RPMI7951 (cell line): ENCODE data around the gene DIO3. TPM values are rescaled to one million over a fixed set of nuclear protein-coding genes. Genes with fewer than 3 reads are reported as not detected.
"Not testable (repeated sequence)": the region's sequence is repeated elsewhere in the genome, so short reads cannot be mapped to it uniquely, and the experiment has no call there.

ENCODE experiments used
- DNase-seq: peaks from one replicate; pipeline ENCODE4 v3.0.0-alpha.2; 2012; ENCODE audit warnings: low read depth
- total RNA-seq: library from RNA; depleted of rRNA; stranded (reverse); fragments of >200 nt; shearing (Covaris generic); gene quantifications from 2 replicates; pipeline ENCODE4 v1.2.3, GENCODE V29; 2014

Gene DIO3
- total RNA-seq, 1 experiment from 2014 or later: not detected

DNA sequence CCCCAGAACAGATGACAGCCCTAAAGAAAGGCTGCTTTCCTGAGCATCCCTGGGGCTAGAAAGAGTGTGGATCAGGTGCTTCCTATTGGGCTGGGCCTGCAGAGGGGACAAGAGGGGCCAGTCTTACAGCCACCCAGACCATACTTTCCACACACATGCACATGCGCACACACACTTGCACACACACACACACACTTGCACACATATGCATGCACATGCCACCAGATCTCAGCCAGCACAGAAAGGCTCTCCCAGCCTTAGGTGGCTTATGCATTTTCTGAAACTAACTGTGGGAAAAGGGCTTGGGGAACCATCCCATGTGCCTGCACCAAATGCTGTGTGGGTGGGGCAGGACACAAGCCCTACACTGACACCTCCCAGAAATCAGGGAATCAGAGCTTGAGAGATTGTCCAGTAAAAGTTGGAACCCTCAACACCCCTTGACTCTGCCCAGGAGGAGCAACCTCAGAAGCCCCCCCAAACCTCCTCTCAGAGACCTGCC, 2.5 kb upstream of the DIO3 start:
- no peak for DNase-seq

DNA sequence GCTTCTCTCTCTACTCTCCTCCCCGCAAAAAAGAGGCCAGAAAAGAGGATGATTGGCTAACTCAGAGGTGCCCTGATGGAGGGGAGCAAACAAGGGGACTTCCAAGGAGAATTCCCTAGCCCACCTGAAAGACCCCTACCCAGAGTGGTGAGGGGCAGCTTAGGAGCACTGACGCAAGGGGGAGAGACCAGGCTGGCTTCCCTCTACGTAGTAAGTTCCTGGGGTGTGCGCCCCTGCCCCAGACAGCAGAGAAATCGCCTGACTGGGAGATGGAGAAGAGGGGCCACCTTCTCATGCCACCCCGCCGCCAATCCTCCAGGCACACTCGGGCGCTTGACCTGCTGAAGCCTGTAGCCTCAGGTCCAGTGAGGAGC, 2.1 kb upstream of the DIO3 start:
- no peak for DNase-seq

DNA sequence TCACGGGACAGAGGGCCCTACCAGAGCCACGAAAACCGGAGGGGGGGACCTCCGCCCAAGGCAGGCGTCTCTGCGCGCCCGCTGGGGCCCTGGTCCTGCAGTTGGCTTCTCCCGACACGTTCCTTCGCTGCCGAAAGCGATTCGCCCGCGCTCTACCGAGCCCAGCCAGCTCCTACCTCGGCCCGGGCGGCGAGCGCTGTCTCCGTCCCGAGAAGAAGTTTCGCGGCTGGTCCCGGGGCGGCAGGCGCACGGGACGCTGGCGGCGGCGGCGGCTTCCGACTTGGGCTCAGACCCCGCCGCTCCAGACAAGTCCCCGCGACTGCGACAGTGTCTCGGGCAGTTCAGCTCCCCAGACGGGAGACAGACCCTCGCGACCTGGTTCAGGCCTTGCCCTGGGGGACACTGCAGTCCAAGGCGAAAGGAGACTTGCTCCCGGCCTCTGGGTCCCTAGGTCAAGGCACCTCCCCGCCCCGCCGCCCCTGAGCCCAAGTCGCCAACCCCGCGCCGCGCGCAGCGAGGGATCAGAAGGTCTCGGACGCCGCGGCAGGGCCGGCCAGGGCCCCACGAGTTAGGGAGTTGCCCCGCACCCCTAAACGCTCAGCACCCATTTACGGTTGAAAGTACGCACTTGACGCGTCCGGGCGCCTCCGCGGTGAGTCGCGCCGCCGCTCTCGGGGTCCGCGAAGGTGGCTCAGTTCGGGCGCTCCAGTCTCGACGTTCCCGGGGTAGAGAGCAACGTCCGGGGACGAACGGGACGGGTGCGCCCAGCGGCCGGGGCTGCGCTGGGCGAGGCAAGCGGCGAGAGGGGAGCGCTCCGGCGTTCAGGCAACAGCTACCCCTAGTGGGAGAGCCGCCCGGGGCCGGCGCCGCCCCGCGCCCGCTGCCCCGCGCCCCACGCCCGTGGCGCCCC, 1.4 kb upstream of the DIO3 start:
- DNase-seq: no peak

- DNase-seq: no peak
Measured at GRCh38 chr14:101560534-101561113, 671 bp upstream of the DIO3 start.

DNA sequence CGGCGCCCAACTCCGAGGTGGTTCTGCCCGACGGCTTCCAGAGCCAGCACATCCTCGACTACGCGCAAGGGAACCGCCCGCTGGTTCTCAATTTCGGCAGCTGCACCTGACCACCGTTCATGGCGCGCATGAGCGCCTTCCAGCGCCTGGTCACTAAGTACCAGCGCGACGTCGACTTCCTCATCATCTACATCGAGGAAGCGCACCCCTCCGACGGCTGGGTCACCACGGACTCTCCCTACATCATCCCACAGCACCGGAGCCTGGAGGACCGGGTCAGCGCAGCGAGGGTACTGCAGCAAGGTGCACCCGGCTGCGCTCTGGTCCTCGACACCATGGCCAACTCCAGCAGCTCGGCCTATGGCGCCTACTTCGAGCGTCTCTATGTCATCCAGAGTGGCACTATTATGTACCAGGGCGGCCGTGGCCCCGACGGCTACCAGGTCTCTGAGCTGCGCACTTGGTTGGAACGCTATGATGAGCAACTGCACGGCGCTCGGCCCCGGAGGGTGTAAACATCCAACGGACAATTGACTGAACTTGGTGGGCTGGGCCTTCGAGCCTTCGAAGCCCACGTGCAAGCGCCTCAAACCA, 699 bp downstream of the DIO3 start:
- DNase-seq: no peak

DNA sequence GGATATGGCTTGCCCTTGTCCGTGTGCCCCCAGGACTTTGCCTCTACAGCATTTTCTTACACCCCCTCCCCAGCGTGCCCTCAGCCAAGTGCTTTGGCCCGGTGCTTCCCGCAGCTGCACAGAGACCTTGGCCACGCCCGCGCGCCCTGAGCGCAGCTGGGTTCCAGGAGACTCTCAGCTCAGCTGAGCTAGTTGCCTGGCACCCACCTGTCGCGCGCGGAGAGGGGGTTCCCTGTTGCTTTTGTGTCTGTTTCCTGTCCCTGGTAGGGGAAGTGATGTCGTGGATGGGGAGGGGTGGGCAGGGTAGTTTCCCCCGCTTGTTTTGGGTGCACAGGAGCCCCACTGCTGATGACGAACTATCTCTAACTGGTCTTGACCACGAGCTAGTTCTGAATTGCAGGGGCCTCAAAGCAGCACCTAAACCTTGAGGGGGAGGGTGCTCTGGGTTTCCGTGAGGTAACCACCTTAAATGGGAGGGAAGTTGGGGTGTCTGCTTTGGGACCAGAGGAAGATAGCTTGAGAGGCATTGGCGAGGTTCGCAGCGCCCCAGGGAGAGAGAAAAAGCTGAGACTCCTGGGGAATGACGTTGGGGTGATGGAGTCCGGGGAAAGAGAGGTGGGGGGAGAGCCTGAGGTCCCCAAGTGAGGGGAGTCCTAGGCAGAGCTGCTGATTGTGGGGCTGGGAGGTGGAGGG, 1.5 kb downstream of the DIO3 start:
- no peak for DNase-seq

DNA sequence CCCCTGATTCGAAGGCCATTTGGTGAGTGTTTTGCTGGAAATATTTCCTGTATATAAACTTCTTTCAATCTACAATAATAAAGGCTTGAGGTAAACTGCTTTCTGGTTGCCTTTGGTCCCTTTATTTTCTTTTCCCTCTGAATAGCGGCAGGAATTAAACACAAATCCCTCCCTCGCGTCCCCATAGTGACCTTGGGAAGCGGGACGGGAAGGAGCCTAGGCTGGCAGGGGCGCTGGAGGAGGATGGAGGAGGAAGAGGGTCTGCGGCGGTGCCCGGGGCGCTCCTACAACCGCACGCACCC, 2.0 kb downstream of the DIO3 start:
- DNase-seq: no peak

GRCh38 chr14:101563654-101564443, 2.6 kb downstream of the DIO3 start:
- DNase-seq: no peak

GRCh38 chr14:101564444-101564776, 3.1 kb downstream of the DIO3 start:
- no peak for DNase-seq

- no peak for DNase-seq
Measured at GRCh38 chr14:101564819-101565698, 3.8 kb downstream of the DIO3 start.

DNA sequence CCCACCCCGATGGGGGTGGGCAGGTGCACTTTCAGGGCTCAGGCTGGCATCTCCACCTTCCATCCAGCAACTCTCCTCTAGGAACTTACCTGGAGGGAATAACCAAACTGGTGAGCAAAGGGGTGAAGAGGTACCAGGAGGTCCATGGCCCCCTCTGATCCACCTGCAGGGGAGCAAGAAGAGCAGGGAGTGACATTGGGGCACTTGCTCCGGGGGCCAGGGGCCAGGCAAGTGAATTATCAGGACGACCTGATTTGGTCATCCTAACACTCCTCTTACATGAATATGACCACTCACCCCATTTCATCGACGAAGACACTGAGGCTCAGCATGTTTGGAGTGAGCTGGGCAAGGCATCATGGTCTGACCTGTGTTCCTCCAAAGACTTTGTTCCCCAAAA, 6.0 kb downstream of the DIO3 start:
- no peak for DNase-seq

- no peak for DNase-seq
Measured at GRCh38 chr14:101571004-101571403, 9.7 kb downstream of the DIO3 start.

- DNase-seq: not testable (repeated sequence)
Measured at GRCh38 chr14:101572526-101572925, 11.2 kb downstream of the DIO3 start.

DNA sequence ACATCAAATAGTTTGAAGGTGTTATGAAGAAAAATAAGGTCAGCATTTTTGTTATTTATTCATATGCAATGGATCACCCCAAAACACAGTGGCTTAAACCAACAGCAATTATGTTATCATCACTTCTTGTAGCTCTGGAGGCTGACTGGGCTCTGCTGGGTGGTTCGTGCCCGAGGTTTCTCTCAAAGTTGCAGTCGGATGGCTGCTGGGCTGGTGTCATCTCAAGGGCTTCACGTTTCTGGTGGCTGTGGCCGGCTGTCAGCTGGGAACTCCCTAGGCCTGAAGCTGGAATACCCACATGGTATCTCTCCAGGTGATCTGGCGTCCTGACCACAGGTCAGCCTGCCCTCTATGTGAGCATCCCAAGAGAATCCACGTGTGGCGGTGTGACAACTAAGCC, 12.0 kb downstream of the DIO3 start:
- no peak for DNase-seq

DNA sequence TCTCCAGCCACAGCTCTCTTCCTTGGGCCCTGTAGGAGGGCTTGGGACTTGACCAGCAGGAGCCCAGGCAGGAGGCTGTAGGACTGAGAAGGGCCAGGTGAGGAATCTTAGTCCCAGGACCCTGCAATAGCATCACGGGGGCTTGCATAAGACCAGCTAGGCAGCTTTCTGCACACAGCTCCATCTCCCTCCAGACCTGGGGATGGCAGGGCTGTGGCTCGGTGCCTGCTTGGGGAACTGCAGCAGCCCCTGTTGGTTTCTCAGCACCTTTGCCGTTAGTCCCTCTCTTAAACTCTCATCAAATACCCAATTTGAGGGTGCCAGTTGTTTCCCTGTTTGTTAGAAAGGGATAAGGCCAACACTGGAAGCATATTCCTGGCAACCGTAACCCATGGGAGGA, 14.3 kb downstream of the DIO3 start:
- DNase-seq: no peak

DNA sequence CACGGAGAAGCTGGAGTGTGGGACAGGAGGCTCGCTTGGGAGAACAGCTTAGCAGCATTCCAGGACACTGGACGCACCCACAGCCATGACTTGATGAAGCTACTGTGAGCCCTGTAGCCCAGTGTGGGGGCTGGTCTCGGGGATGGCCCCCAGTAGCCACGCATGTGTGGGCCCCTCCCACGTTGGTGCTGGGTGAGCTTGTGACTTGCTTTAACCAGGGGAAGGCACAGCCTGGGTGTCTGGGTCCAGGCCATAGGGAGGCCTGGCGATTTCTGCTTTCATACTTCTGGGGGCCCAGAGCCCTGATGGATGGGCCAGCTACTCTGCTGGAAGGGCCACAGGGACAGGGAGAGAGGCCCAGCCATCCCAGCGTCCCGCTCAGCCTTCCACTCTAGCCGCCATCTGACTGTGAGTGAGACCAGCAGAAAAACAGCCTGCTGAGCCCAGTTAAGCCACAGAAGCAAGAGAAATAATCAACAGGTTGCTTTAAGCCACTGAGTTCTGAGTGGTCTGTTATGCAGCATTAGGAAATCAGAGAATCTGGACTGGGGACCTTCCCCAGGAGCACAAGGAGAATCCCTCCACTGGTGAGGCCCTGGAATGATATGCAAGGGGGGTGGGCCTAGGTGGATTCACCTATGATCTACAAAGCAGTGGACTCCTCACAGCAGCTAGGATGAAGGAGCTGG, 16.1 kb downstream of the DIO3 start:
- no peak for DNase-seq

GRCh38 chr14:101578489-101578888, 17.2 kb downstream of the DIO3 start:
- DNase-seq: no peak

DNA sequence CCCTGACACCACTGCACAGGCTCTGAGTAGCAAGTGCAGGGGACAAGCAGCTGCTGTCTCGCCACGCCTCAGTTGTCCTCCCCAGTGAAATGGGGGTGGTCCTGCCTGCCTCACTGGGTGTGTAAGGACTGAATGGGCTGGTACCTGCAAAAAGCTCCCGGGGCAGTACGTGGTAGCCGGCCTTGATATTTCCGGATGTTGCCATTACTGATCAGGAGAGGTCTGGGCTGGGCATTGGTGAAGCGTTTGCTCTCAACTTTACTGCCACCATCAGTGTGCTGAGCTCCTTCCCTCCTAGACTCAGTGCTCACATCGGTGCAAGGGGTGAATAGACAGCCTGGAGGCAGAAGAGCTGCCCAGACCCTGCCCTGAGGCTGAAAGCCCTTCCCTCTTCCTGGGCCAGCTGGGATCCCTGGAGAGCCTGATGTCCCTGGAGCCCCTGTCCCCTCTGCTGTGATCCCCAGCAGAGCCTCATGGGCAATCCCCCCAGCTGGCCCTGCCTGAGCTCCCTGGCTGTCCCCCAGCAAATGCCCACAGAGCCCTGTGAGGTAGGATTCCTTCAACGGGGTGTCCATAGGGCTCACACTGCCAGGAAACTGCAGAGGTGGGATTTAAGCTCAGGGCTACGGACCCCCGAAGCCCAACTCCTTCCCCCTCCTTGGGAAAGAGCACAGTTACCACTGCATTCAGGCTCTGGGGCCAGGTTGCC, 18.2 kb downstream of the DIO3 start:
- DNase-seq: no peak

DNA sequence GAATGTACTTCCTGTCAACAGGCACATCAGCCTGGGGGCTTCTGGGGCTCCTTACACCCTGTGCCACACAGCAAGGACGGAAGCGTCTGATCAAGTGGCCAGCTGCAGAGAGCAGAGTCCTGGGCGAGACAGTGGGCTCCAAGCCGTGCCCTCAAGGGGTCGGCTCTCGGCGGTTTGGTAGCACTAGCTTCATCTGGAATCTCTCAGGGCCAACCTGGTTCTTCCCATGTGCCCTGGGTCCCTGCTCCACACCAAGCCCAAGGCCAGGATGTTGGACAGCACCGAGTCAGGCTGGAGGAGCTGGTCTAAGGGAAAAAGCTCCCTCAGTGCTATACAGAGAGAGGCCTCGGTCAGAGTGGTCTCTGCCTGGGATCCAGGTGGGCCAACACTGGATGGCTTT, 20.5 kb downstream of the DIO3 start:
- DNase-seq: no peak

DNA sequence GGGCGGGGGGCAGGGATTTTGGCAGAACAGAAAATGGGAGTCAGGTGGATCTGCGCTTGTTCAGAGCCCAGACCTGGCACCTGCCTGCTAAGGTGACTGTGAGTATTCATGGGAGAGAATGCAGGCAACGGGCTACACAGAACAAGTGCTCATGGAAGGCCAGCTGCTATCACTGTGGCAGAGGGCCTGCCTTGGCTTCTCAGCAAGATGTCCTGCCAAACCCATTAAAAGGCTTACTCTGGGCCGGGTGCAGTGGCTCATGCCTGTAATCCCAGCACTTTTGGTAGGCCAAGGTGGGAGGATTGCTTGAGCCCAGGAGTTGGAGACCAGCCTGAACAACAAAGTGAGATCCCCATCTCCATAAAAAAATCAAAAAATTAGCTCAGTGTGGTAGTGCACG, 21.0 kb downstream of the DIO3 start:
- DNase-seq: no peak
